ENCODE measurements around the gene SORBS2.

The SORBS2 gene

GRCh38 chr4:185837415-185838103, 25.6 kb upstream of the SORBS2 start:
- DNase-seq = no peak

DNA sequence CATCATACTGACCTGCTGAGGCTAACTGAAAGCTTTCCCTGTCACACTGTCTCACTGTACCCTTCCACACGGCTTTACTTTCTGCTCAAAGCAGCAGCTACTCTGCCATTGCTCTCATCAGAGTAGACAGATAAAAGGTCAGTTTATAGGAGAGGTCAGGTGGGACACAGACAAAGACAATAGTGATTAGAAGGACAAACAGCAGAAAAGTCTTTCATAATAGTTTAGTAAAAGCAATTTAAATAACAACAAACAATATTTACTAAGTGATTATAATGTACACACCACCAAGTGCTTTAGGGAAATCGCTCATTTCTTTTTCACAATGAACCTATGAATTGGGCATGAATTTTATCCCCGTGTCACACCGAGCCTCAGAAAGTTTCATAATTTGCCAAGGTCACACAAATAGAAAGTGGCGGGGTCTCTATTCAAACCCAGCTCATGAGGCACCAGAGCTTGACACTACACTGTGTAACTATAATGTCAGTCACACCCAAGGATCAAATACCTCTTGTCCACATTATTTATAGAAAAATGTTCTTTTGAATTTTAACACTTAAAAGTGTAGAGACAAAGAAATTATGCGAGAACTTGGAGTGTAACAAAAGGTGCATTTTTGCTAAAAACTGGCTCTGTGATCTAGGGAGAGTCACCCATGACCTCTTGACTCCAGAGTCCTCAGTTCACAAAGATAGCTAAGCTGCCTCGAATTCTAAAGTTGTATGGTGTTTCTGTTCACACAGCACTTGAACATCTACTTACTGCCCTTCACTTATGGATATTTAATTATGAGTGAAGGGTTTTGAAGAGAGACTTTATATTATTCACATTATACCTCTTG, 24.5 kb upstream of the SORBS2 start:
- Histone ChIP-seq H3K9ac (ENCODE audit: low read length) (no peak overlapping the region), H3K4me3 (ENCODE audit: low read depth, low read length) (no peak overlapping the region), H3K23ac (ENCODE audit: low read length) (no peak overlapping the region), H3K9me3 (ENCODE audit: insufficient read depth, low read depth, low read length) (no peaks in the 10 kb centered on the region), H2BK5ac (ENCODE audit: low read depth, low read length, poor library complexity) (no peak overlapping the region), H3K27me3 (ENCODE audit: insufficient read depth, low read length) (no peaks in the 10 kb centered on the region), H3K18ac (ENCODE audit: low read length) (no peak overlapping the region), H3K79me2 (ENCODE audit: control insufficient read depth, insufficient read depth, low read length, poor library complexity) (peaks cover 6% of the 10 kb centered on the region), H4K8ac (ENCODE audit: low read depth, low read length) (no peak overlapping the region), H2BK12ac (ENCODE audit: low read length) (peak overlapping the region; percentile 73), H2AK5ac (ENCODE audit: low read length) (no peak overlapping the region), H3K36me3 (ENCODE audit: control insufficient read depth in 1 of 2, insufficient read depth in 2 of 2, low read length in 2 of 2) (no peaks in the 10 kb centered on the region), H3K79me1 (ENCODE audit: low read length) (peaks cover 26% of the 10 kb centered on the region), H3K27ac (ENCODE audit: low read depth, low read length) (no peak overlapping the region), H4K12ac (ENCODE audit: low read depth, low read length) (no peak overlapping the region), H3K14ac (ENCODE audit: low read length) (no peak overlapping the region), H2AFZ (ENCODE audit: insufficient read depth, low read length, poor library complexity) (no peak overlapping the region), H2BK120ac (ENCODE audit: insufficient read depth, low read length, poor library complexity) (no peak overlapping the region), H3K4me1 (ENCODE audit: control insufficient read depth in 1 of 2, insufficient read depth in 2 of 2, low read length in 2 of 2) (peaks cover 17 to 24% of the 10 kb centered on the region in 2 experiments), H4K91ac (ENCODE audit: low read depth, low read length) (no peak overlapping the region), H3K4me2 (ENCODE audit: low read length) (no peak overlapping the region), H3K4ac (ENCODE audit: low read depth, low read length) (no peak overlapping the region)
- no CpG with 5 or more reads among the region's 7 CpGs for WGBS (ENCODE audit: extremely low coverage, insufficient coverage, insufficient read length)
- DNase-seq = no peak

More at GRCh38 chr4:185837415-185838103, 25.6 kb upstream of the SORBS2 start:
- Histone ChIP-seq H3K4ac (ENCODE audit: low read depth, low read length) (no peak overlapping the region), H3K79me1 (ENCODE audit: low read length) (peaks cover 26% of the 10 kb centered on the region), H3K14ac (ENCODE audit: low read length) (no peak overlapping the region), H2BK5ac (ENCODE audit: low read depth, low read length, poor library complexity) (no peak overlapping the region), H3K36me3 (ENCODE audit: control insufficient read depth in 1 of 2, insufficient read depth in 2 of 2, low read length in 2 of 2) (no peaks in the 10 kb centered on the region), H2BK120ac (ENCODE audit: insufficient read depth, low read length, poor library complexity) (peak overlapping the region; percentile 98), H4K8ac (ENCODE audit: low read depth, low read length) (no peak overlapping the region), H3K27me3 (ENCODE audit: insufficient read depth, low read length) (no peaks in the 10 kb centered on the region), H3K4me3 (ENCODE audit: low read depth, low read length) (no peak overlapping the region), H3K27ac (ENCODE audit: low read depth, low read length) (peak overlapping the region; percentile 90), H3K4me1 (ENCODE audit: control insufficient read depth in 1 of 2, insufficient read depth in 2 of 2, low read length in 2 of 2) (peaks cover 17 to 24% of the 10 kb centered on the region in 2 experiments), H4K12ac (ENCODE audit: low read depth, low read length) (no peak overlapping the region), H2AK5ac (ENCODE audit: low read length) (no peak overlapping the region), H2AFZ (ENCODE audit: insufficient read depth, low read length, poor library complexity) (no peak overlapping the region), H3K18ac (ENCODE audit: low read length) (no peak overlapping the region), H3K4me2 (ENCODE audit: low read length) (no peak overlapping the region), H3K9me3 (ENCODE audit: insufficient read depth, low read depth, low read length) (no peaks in the 10 kb centered on the region), H3K9ac (ENCODE audit: low read length) (no peak overlapping the region), H3K23ac (ENCODE audit: low read length) (no peak overlapping the region), H3K79me2 (ENCODE audit: control insufficient read depth, insufficient read depth, low read length, poor library complexity) (peaks cover 6% of the 10 kb centered on the region), H4K91ac (ENCODE audit: low read depth, low read length) (peak overlapping the region; percentile 76), H2BK12ac (ENCODE audit: low read length) (peak overlapping the region; percentile 90)
- no CpG with 5 or more reads among the region's 4 CpGs for WGBS (ENCODE audit: extremely low coverage, insufficient coverage, insufficient read length)

- no peaks in the 10 kb centered on the region for H3K27me3 ChIP-seq (ENCODE audit: insufficient read depth, low read length)
- H2AK5ac ChIP-seq (ENCODE audit: low read length) = no peak overlapping the region
- no peak overlapping the region for H4K12ac ChIP-seq (ENCODE audit: low read depth, low read length)
- H2AFZ ChIP-seq (ENCODE audit: insufficient read depth, low read length, poor library complexity) = no peak overlapping the region
- no peak overlapping the region for H3K27ac ChIP-seq (ENCODE audit: low read depth, low read length)
- no peak overlapping the region for H3K14ac ChIP-seq (ENCODE audit: low read length)
- no CpG with 5 or more reads among the region's 6 CpGs for WGBS (ENCODE audit: extremely low coverage, insufficient coverage, insufficient read length)
- H3K23ac ChIP-seq (ENCODE audit: low read length) = no peak overlapping the region
- no peak overlapping the region for H2BK12ac ChIP-seq (ENCODE audit: low read length)
- H3K9ac ChIP-seq (ENCODE audit: low read length) = no peak overlapping the region
- peak overlapping the region; percentile 69 for H2BK120ac ChIP-seq (ENCODE audit: insufficient read depth, low read length, poor library complexity)
- H3K4ac ChIP-seq (ENCODE audit: low read depth, low read length) = no peak overlapping the region
- no peaks in the 10 kb centered on the region for H3K9me3 ChIP-seq (ENCODE audit: insufficient read depth, low read depth, low read length)
- H3K4me3 ChIP-seq (ENCODE audit: low read depth, low read length) = no peak overlapping the region
- H3K4me2 ChIP-seq (ENCODE audit: low read length) = no peak overlapping the region
- H4K8ac ChIP-seq (ENCODE audit: low read depth, low read length) = no peak overlapping the region
- H3K36me3 ChIP-seq (ENCODE audit: control insufficient read depth in 1 of 2, insufficient read depth in 2 of 2, low read length in 2 of 2) = no peaks in the 10 kb centered on the region
- peaks cover 4% of the 10 kb centered on the region for H3K79me2 ChIP-seq (ENCODE audit: control insufficient read depth, insufficient read depth, low read length, poor library complexity)
- peaks cover 15 to 22% of the 10 kb centered on the region in 2 experiments for H3K4me1 ChIP-seq (ENCODE audit: control insufficient read depth in 1 of 2, insufficient read depth in 2 of 2, low read length in 2 of 2)
- no peak overlapping the region for H2BK5ac ChIP-seq (ENCODE audit: low read depth, low read length, poor library complexity)
- peaks cover 22% of the 10 kb centered on the region for H3K79me1 ChIP-seq (ENCODE audit: low read length)
- H3K18ac ChIP-seq (ENCODE audit: low read length) = no peak overlapping the region
- no peak for DNase-seq
- H4K91ac ChIP-seq (ENCODE audit: low read depth, low read length) = no peak overlapping the region
Measured at GRCh38 chr4:185835814-185836213, 23.8 kb upstream of the SORBS2 start.

DNA sequence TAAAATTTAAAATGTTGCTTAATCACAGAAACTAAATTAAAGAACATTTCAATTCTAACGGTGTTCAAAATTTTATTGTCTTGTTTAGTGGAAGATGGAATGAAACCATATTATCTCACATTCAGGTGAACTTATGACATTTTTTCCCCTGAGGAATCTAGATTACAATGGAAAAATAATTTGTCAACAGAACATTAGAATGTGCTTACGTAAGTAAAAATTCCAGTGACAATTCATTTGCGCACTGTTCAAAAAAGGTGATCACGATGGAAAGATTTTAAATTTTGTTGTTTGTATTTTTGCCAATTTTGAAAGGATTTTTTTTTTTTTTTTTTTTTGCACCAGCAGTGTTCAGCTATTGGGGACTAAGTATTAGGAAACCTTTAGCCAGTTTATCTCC, 23.3 kb upstream of the SORBS2 start:
- H4K8ac ChIP-seq (ENCODE audit: low read depth, low read length) = no peak overlapping the region
- H3K9me3 ChIP-seq (ENCODE audit: insufficient read depth, low read depth, low read length) = no peaks in the 10 kb centered on the region

More for the DNA sequence above, 23.3 kb upstream of the SORBS2 start:
- peaks cover 20% of the 10 kb centered on the region for H3K79me1 ChIP-seq (ENCODE audit: low read length)
- WGBS (ENCODE audit: extremely low coverage, insufficient coverage, insufficient read length) = no CpG with 5 or more reads among the region's 4 CpGs
- H3K4me3 ChIP-seq (ENCODE audit: low read depth, low read length) = no peak overlapping the region
- no peak overlapping the region for H2BK12ac ChIP-seq (ENCODE audit: low read length)
- no peak overlapping the region for H2AFZ ChIP-seq (ENCODE audit: insufficient read depth, low read length, poor library complexity)
- H3K36me3 ChIP-seq (ENCODE audit: control insufficient read depth in 1 of 2, insufficient read depth in 2 of 2, low read length in 2 of 2) = no peaks in the 10 kb centered on the region
- no peak overlapping the region for H2BK5ac ChIP-seq (ENCODE audit: low read depth, low read length, poor library complexity)
- H2BK120ac ChIP-seq (ENCODE audit: insufficient read depth, low read length, poor library complexity) = no peak overlapping the region
- H3K23ac ChIP-seq (ENCODE audit: low read length) = no peak overlapping the region
- no peak overlapping the region for H3K27ac ChIP-seq (ENCODE audit: low read depth, low read length)
- no peak overlapping the region for H4K12ac ChIP-seq (ENCODE audit: low read depth, low read length)
- H3K4me2 ChIP-seq (ENCODE audit: low read length) = no peak overlapping the region
- H2AK5ac ChIP-seq (ENCODE audit: low read length) = no peak overlapping the region
- H4K91ac ChIP-seq (ENCODE audit: low read depth, low read length) = no peak overlapping the region
- peak in 1 of 2 donors; percentile 51 for DNase-seq
- peaks cover 13 to 18% of the 10 kb centered on the region in 2 experiments for H3K4me1 ChIP-seq (ENCODE audit: control insufficient read depth in 1 of 2, insufficient read depth in 2 of 2, low read length in 2 of 2)
- H3K18ac ChIP-seq (ENCODE audit: low read length) = no peak overlapping the region
- no peak overlapping the region for H3K4ac ChIP-seq (ENCODE audit: low read depth, low read length)
- H3K27me3 ChIP-seq (ENCODE audit: insufficient read depth, low read length) = no peaks in the 10 kb centered on the region
- H3K79me2 ChIP-seq (ENCODE audit: control insufficient read depth, insufficient read depth, low read length, poor library complexity) = peaks cover 3% of the 10 kb centered on the region
- H3K9ac ChIP-seq (ENCODE audit: low read length) = no peak overlapping the region
- no peak overlapping the region for H3K14ac ChIP-seq (ENCODE audit: low read length)

All from trophoblast cell (in vitro differentiated cells and primary cell).